HEK293T (cell line): ENCODE measurements around the gene EPHB4.
"Not testable (repeated sequence)": the region's sequence is repeated elsewhere in the genome, so short reads cannot be mapped to it uniquely, and the experiment has no call there.

Source experiments
- CTCF ChIA-PET: fragments of 350-600 bp; formaldehyde crosslinking; extraction: SDS; loops from one replicate; lab custom pipeline; 2021; ENCODE audit warnings: antibody characterized with exemption, inconsistent platforms; lab: Yijun Ruan, JAX
- POLR2A ChIA-PET: fragments of 350-600 bp; formaldehyde crosslinking; extraction: SDS; loops from one replicate; lab custom pipeline; 2020; ENCODE audit warnings: antibody characterized with exemption, inconsistent platforms; lab: Yijun Ruan, JAX
- DNase-seq: peaks from one replicate; pipeline ENCODE4 v3.0.0; 2012; ENCODE audit warnings: mixed read lengths; ENCODE audit errors: extremely low spot score
- ARNT ChIP-seq: fragments of 450-650 bp; IDR thresholded peaks from 2 replicates; pipeline ENCODE4 v1.6.1; 2017; ENCODE audit warnings: mild to moderate bottlenecking
- BHLHE40 ChIP-seq: fragments of 450-650 bp; IDR thresholded peaks from 2 replicates; pipeline ENCODE4 v1.6.1; 2016; ENCODE audit warnings: mild to moderate bottlenecking, moderate library complexity, borderline replicate concordance
- CTBP1 ChIP-seq: fragments of 450-650 bp; IDR thresholded peaks from 2 replicates; pipeline ENCODE4 v1.6.1; 2016; ENCODE audit warnings: borderline replicate concordance
- ELF4 ChIP-seq: fragments of 450-650 bp; IDR thresholded peaks from 2 replicates; pipeline ENCODE4 v1.6.1; 2017; ENCODE audit warnings: antibody characterized with exemption
- FOXA1 ChIP-seq: fragments of 450-650 bp; IDR thresholded peaks from 2 replicates; pipeline ENCODE4 v1.6.1; 2016; ENCODE audit warnings: mild to moderate bottlenecking
- FOXK2 ChIP-seq: fragments of 450-650 bp; IDR thresholded peaks from 2 replicates; pipeline ENCODE4 v1.6.1; 2016; ENCODE audit warnings: mild to moderate bottlenecking
- FOXM1 ChIP-seq: fragments of 450-650 bp; IDR thresholded peaks from 2 replicates; pipeline ENCODE4 v1.6.1; 2017; ENCODE audit warnings: mild to moderate bottlenecking, borderline replicate concordance
- HDGF ChIP-seq: fragments of 450-650 bp; IDR thresholded peaks from 2 replicates; pipeline ENCODE4 v1.6.1; 2017; ENCODE audit warnings: antibody characterized with exemption, borderline replicate concordance
- L3MBTL2 ChIP-seq: fragments of 450-650 bp; conservative IDR thresholded peaks from 2 replicates; pipeline ENCODE4 v1.6.1; 2016; ENCODE audit warnings: mild to moderate bottlenecking
- LEF1 ChIP-seq: fragments of 450-650 bp; IDR thresholded peaks from 2 replicates; pipeline ENCODE4 v1.6.1; 2017; ENCODE audit warnings: mild to moderate bottlenecking, borderline replicate concordance
- NFRKB ChIP-seq: fragments of 450-650 bp; IDR thresholded peaks from 2 replicates; pipeline ENCODE4 v1.6.1; 2016; ENCODE audit warnings: mild to moderate bottlenecking, moderate library complexity
- SP1 ChIP-seq: fragments of 450-650 bp; IDR thresholded peaks from 2 replicates; pipeline ENCODE4 v1.6.1; 2017
- SUZ12 ChIP-seq: fragments of 450-650 bp; IDR thresholded peaks from 2 replicates; pipeline ENCODE4 v1.6.1; 2016; ENCODE audit warnings: mild to moderate bottlenecking
- TARDBP ChIP-seq: fragments of 450-650 bp; IDR thresholded peaks from 2 replicates; pipeline ENCODE4 v1.6.1; 2016
- ZNF384 ChIP-seq: fragments of 450-650 bp; IDR thresholded peaks from 2 replicates; pipeline ENCODE4 v1.6.1; 2016
- TF ChIP-seq, protein P1 (sequence below): fragments of 450-650 bp; IDR thresholded peaks from 2 replicates; pipeline ENCODE4 v1.6.1; 2016

EPHB4 gene

DNA sequence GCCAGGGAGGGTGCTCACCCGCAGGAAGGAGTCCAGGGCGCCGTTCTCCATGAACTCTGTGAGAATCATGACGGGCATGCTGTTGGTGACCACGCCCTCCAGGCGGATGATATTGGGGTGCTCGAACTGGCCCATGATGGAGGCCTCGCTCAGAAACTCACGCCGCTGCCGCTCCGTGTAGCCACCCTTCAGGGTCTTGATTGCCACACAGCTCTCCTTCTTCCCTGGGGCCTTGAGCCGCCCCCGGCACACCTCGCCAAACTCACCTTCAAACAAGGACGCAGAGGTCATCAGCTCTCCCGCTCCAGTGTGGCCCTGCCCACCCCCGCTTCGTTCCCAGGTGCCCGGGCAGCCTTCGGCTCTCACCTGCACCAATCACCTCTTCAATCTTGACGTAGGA lies 14.6 kb downstream of the EPHB4 start:
- no peak for DNase-seq
- TF ChIP-seq ZNF384: no peak
- ChIA-PET POLR2A (interaction anchor here (0.8 kb wide), 1 partner anchor 11 kb away, joined by 3 read pairs; no protein-coding TSS in a partner anchor), CTCF (no interaction called here)

DNA sequence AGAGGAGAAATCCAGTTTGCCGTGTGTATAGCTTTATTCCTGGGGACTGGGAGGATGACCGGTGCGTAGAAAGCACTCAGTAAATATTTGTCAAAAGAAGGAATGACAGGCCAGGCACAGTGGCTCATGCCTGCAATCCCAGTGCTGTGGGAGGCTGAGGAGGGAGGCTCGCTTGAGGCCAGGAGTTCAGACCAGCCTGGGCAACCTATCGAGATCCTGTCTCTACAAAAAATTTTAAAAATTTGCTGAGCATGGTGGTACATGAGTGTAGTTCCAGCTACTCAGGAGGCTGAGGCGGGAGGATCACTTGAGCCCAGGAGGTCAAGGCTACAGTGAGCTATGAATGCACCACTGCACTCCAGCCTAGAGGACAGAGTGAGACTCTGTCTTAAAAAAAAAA lies 15.8 kb downstream of the EPHB4 start:
- CTCF ChIA-PET: interaction anchor here (0.7 to 1.2 kb wide), 3 partner anchors 12 to 326 kb away, joined by 3 to 6 read pairs (median 4); partner anchors contain the start of gene EPHB4
- POLR2A ChIA-PET: interaction anchor here (1.4 kb wide), 1 partner anchor 41 kb away, joined by 3 read pairs; the partner anchor contains the start of gene SLC12A9
- TF ChIP-seq FOXK2 (no peak), L3MBTL2 (no peak), SP1 (no peak), HDGF (no peak), LEF1 (no peak), ARNT (no peak), BHLHE40 (no peak), FOXM1 (no peak), SUZ12 (no peak), TARDBP (no peak), NFRKB (no peak), CTBP1 (no peak), FOXA1 (no peak), ELF4 (no peak), ZNF384 (no peak)
- TF ChIP-seq, protein P1, sequence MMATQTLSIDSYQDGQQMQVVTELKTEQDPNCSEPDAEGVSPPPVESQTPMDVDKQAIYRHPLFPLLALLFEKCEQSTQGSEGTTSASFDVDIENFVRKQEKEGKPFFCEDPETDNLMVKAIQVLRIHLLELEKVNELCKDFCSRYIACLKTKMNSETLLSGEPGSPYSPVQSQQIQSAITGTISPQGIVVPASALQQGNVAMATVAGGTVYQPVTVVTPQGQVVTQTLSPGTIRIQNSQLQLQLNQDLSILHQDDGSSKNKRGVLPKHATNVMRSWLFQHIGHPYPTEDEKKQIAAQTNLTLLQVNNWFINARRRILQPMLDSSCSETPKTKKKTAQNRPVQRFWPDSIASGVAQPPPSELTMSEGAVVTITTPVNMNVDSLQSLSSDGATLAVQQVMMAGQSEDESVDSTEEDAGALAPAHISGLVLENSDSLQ: no peak
- DNase-seq: no peak

DNA sequence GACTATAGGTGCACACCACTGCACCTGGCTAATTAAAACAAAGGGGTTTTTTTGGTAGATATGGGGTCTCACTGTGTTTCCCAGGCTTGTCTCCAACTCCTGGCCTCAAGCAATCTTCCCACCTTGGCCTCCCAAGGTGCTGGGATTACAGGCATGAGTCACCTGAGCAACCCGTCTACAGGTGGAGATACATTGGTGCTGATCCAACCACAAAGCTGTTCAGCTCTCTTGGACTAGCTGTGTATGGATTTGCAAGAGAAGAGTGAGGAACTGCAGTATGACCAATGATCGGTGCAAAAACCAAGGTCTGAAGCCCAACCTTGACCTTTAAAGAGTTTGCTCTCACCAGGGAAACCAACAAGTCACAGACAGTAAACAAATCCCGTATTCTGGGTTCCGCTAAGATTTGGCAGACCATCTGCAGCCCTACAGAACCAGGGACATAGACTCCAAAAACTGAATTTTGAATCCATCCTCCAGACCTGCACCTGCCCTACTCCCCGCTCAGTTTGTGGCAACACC lies 18.9 kb downstream of the EPHB4 start:
- POLR2A ChIA-PET: interaction anchor here (0.8 kb wide), 1 partner anchor 19 kb away, joined by 3 read pairs; the partner anchor contains the start of gene EPHB4

DNA sequence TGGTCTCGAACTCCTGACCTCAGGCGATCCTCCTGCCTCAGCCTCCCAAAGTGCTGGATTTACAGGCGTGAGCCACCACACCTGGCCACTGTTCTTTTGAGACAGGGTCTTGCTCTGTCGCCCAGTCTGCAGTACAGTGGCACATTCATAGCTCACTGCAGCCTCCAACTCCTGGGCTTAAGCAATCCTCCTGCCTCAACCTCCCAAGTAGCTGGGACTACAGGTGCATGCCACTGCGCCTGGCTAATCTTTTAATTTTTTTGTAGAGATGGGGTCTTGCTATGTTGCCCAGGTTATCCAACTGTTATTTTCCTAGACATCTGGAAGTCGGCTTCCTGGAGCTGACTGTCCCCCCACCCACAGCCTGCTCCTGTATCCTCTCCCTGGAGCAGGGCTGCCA lies 20.4 kb downstream of the EPHB4 start:
- CTCF ChIA-PET, DNase-seq: not testable (repeated sequence)
- POLR2A ChIA-PET: interaction anchor here (1.1 to 1.5 kb wide), 2 partner anchors 9 to 15 kb away, joined by 4 read pairs; no protein-coding TSS in a partner anchor

More for the DNA sequence above, 18.9 kb downstream of the EPHB4 start:
- TF ChIP-seq BHLHE40 (no peak), SP1 (no peak), FOXM1 (no peak), ZNF384 (no peak), FOXA1 (no peak), FOXK2 (no peak), TARDBP (no peak), ARNT (no peak), ELF4 (no peak), L3MBTL2 (no peak), LEF1 (no peak), CTBP1 (no peak), SUZ12 (no peak), NFRKB (no peak), HDGF (no peak)
- TF ChIP-seq, protein P1: no peak
- CTCF ChIA-PET: no interaction called here
- no peak for DNase-seq

DNA sequence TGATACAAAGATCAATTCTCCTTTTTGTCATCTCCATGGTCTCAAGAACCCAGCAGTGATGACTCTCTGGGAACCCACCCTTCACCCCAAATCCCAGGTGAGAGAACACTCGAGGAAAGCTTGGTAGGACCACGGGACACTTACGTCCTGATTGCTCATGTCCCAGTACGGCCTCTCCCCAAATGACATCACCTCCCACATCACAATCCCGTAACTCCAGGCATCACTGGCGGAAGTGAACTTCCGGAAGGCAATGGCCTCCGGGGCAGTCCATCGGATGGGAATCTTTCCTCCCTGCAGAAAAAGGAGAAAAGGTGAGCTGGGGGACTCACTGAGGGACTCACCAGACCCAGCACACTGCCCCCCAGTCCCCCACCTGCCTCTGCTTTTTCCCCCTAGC lies 21.0 kb downstream of the EPHB4 start:
- CTCF ChIA-PET: no interaction called here

More for the DNA sequence above, 21.0 kb downstream of the EPHB4 start:
- DNase-seq: no peak
- no peak for TF ChIP-seq NFRKB
- TF ChIP-seq CTBP1: no peak
- no peak for TF ChIP-seq LEF1
- TF ChIP-seq ARNT: no peak
- no peak for TF ChIP-seq ELF4
- TF ChIP-seq TARDBP: no peak
- no peak for TF ChIP-seq L3MBTL2
- TF ChIP-seq SP1: no peak
- TF ChIP-seq ZNF384: no peak
- TF ChIP-seq BHLHE40: no peak
- TF ChIP-seq, protein P1: no peak
- no peak for TF ChIP-seq FOXK2
- no peak for TF ChIP-seq HDGF
- no peak for TF ChIP-seq SUZ12
- no peak for TF ChIP-seq FOXM1
- TF ChIP-seq FOXA1: no peak
- POLR2A ChIA-PET: interaction anchor here (1.0 to 1.5 kb wide), 2 partner anchors 16 to 69 kb away, joined by 4 read pairs; partner anchors contain the start of gene SRRT
